ENCODE results near the gene KCNA5.

Gene KCNA5

GRCh38 chr12:5030066-5030465 lies 13.6 kb upstream of the KCNA5 start:
- no peak for DNase-seq

GRCh38 chr12:5031242-5031641 lies 12.4 kb upstream of the KCNA5 start:
- DNase-seq, result no peak

GRCh38 chr12:5031958-5032357 lies 11.7 kb upstream of the KCNA5 start:
- no peak for DNase-seq

GRCh38 chr12:5032821-5033220 lies 10.9 kb upstream of the KCNA5 start:
- no peak for DNase-seq

- DNase-seq, result no peak
Observed at GRCh38 chr12:5033883-5034282, 9.8 kb upstream of the KCNA5 start.

GRCh38 chr12:5034603-5035002 lies 9.1 kb upstream of the KCNA5 start:
- no peak for DNase-seq

- no peak for DNase-seq
Observed at GRCh38 chr12:5035618-5036017, 8.1 kb upstream of the KCNA5 start.

GRCh38 chr12:5036031-5036430 lies 7.6 kb upstream of the KCNA5 start:
- no peak for DNase-seq

- no peak for DNase-seq
Observed at GRCh38 chr12:5037795-5038357, 5.8 kb upstream of the KCNA5 start.

GRCh38 chr12:5038781-5039311 lies 4.8 kb upstream of the KCNA5 start:
- no peak for DNase-seq

GRCh38 chr12:5039815-5040214 lies 3.9 kb upstream of the KCNA5 start:
- DNase-seq, result no peak

- DNase-seq, result no peak
Observed at GRCh38 chr12:5040368-5040767, 3.3 kb upstream of the KCNA5 start.

GRCh38 chr12:5044420-5045295 lies 979 bp downstream of the KCNA5 start:
- DNase-seq, result no peak

- no peak for DNase-seq
Observed at GRCh38 chr12:5047094-5047493, 3.4 kb downstream of the KCNA5 start.

GRCh38 chr12:5047729-5048128 lies 4.0 kb downstream of the KCNA5 start:
- no peak for DNase-seq

GRCh38 chr12:5050542-5050941 lies 6.9 kb downstream of the KCNA5 start:
- DNase-seq, result no peak

- no peak for DNase-seq
Observed at GRCh38 chr12:5051334-5051733, 7.7 kb downstream of the KCNA5 start.

- no peak for DNase-seq
Observed at GRCh38 chr12:5051913-5052312, 8.2 kb downstream of the KCNA5 start.

GRCh38 chr12:5052348-5052747 lies 8.7 kb downstream of the KCNA5 start:
- DNase-seq, result no peak

GRCh38 chr12:5059358-5059757 lies 15.7 kb downstream of the KCNA5 start:
- DNase-seq, result no peak

- no peak for DNase-seq
Observed at GRCh38 chr12:5060958-5061357, 17.3 kb downstream of the KCNA5 start.

GRCh38 chr12:5063149-5063548 lies 19.5 kb downstream of the KCNA5 start:
- DNase-seq, result no peak

GRCh38 chr12:5064913-5065490 lies 21.3 kb downstream of the KCNA5 start:
- no peak for DNase-seq

- no peak for DNase-seq
Observed at GRCh38 chr12:5066251-5066650, 22.6 kb downstream of the KCNA5 start.
